ENCODE results near the gene CD44. TPM values are rescaled to one million over a fixed set of nuclear protein-coding genes. Genes with fewer than 3 reads are reported as not detected.

CD44 gene
- polyA plus RNA-seq, 1 of the 3 experiments (the other 2 are of a cell fraction) = 457 TPM

DNA sequence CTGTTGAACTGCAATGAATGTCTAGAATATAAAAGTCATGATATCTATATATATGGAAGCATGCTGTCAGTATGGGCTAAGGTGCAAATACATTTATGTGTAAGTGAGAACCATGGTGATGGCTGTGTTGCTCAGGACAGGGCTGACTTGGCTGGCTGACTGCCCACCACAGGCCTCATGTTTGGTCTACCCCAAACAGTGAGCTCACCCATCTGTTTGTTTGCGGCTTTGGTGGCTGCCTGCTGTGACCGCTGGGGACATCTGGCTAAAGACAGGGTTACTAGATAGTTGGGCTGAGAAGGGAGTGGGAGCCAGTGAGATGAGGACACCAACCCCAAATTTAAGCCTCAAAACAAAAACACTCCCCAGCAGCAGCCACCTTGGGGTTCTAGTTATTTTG is 6.3 kb downstream of the CD44 start:
- H3K9ac ChIP-seq = no peak overlapping the region
- TF ChIP-seq, protein P1, sequence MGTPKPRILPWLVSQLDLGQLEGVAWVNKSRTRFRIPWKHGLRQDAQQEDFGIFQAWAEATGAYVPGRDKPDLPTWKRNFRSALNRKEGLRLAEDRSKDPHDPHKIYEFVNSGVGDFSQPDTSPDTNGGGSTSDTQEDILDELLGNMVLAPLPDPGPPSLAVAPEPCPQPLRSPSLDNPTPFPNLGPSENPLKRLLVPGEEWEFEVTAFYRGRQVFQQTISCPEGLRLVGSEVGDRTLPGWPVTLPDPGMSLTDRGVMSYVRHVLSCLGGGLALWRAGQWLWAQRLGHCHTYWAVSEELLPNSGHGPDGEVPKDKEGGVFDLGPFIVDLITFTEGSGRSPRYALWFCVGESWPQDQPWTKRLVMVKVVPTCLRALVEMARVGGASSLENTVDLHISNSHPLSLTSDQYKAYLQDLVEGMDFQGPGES (IDR thresholded peaks at IDR 0.05; ENCODE audit: low read depth, low read length) = no peak
- TF ChIP-seq, protein P2, sequence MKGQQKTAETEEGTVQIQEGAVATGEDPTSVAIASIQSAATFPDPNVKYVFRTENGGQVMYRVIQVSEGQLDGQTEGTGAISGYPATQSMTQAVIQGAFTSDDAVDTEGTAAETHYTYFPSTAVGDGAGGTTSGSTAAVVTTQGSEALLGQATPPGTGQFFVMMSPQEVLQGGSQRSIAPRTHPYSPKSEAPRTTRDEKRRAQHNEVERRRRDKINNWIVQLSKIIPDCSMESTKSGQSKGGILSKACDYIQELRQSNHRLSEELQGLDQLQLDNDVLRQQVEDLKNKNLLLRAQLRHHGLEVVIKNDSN (IDR thresholded peaks at IDR 0.05; ENCODE audit: borderline replicate concordance, low read depth) = no peak
- TF ChIP-seq NRF1 (IDR thresholded peaks at IDR 0.05; ENCODE audit: low read depth, low read length) = no peak
- CTCF ChIA-PET = no interaction called here
- peaks cover 100% of the 10 kb centered on the region for H3K79me2 ChIP-seq (ENCODE audit: insufficient read depth)
- no CpG with 5 or more reads among the region's 2 CpGs for WGBS (ENCODE audit: low lambda C conversion rate)
- H3K36me3 ChIP-seq (replicated peaks in 1 of 2; ENCODE audit: control insufficient read depth in 1 of 2, insufficient read depth in 2 of 2, low read length in 1 of 2) = peaks cover 0 to 38% of the 10 kb centered on the region in 2 experiments
- peak overlapping the region; percentile 88 for H3K4me2 ChIP-seq
- H3K27me3 ChIP-seq (ENCODE audit: insufficient read depth) = no peaks in the 10 kb centered on the region
- peak overlapping the region in 1 of 2 experiments; percentile 80; a peak in 2 of 4 replicates for H3K27ac ChIP-seq (ENCODE audit: low read depth in 2 of 2, low read length in 1 of 2)
- no peak for DNase-seq
- peaks cover 5 to 42% of the 10 kb centered on the region in 2 experiments; a peak in 3 of 4 replicates for H3K4me1 ChIP-seq (ENCODE audit: control insufficient read depth in 1 of 2, insufficient read depth in 2 of 2, low read depth in 1 of 2, low read length in 1 of 2)
- no peaks in the 10 kb centered on the region for H3K9me3 ChIP-seq
- no peaks in the 10 kb centered on the region for H3K9me2 ChIP-seq
- H2AFZ ChIP-seq (ENCODE audit: low read depth) = no peak overlapping the region
- peaks cover 46% of the 10 kb centered on the region for H3F3A ChIP-seq (replicated peaks; ENCODE audit: insufficient read depth)
- POLR2A ChIA-PET = no interaction called here
- peaks cover 82% of the 10 kb centered on the region for H4K20me1 ChIP-seq (ENCODE audit: insufficient read depth)
- 0 out of 4 replicates have a peak overlapping the region, but pooled peaks of 1 of the 2 experiments have one; percentile 36 for H3K4me3 ChIP-seq (ENCODE audit: low read depth in 2 of 2, low read length in 1 of 2)

DNA sequence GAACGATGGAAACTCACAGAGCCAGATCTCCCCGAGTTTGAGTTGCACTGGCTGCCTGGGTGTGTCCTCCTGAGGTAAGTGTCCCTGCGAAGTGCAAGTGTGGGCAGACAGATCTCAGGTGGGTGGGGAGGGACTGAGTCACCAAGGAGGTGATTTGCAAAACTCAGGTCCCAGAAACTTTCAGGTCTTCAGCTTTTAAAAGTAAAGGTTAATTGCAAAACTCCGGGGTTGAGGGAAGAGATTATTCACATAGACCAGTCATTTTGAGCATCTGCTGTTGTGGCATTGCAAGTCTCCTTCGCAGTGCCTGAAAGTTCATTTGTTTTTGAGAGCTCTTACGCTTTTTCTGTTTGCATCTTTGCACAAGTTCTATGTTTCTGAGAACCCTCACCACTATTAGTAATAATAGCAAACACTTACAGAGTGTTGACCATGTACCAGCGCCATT is 7.1 kb downstream of the CD44 start:
- CTCF ChIA-PET = interaction anchor here (0.9 to 1.6 kb wide), 2 partner anchors 12 to 220 kb away, joined by 3 to 5 read pairs; no protein-coding TSS in a partner anchor
- Histone ChIP-seq H3K4me2 (0 out of 2 replicates have a peak overlapping the region, but pooled peaks have one; percentile 88), H3K4me3 (ENCODE audit: low read depth in 2 of 2, low read length in 1 of 2) (no peak overlapping the region), H3F3A (replicated peaks; ENCODE audit: insufficient read depth) (peaks cover 44% of the 10 kb centered on the region), H3K27me3 (ENCODE audit: insufficient read depth) (no peaks in the 10 kb centered on the region), H3K4me1 (ENCODE audit: control insufficient read depth in 1 of 2, insufficient read depth in 2 of 2, low read depth in 1 of 2, low read length in 1 of 2) (peaks cover 5 to 50% of the 10 kb centered on the region in 2 experiments; a peak in 3 of 4 replicates), H3K9me3 (no peaks in the 10 kb centered on the region), H3K27ac (ENCODE audit: low read depth in 2 of 2, low read length in 1 of 2) (no peak overlapping the region), H3K36me3 (replicated peaks in 1 of 2; ENCODE audit: control insufficient read depth in 1 of 2, insufficient read depth in 2 of 2, low read length in 1 of 2) (peaks cover 0 to 34% of the 10 kb centered on the region in 2 experiments), H3K9ac (no peak overlapping the region), H4K20me1 (ENCODE audit: insufficient read depth) (peaks cover 82% of the 10 kb centered on the region), H3K79me2 (ENCODE audit: insufficient read depth) (peaks cover 100% of the 10 kb centered on the region), H2AFZ (ENCODE audit: low read depth) (no peak overlapping the region), H3K9me2 (no peaks in the 10 kb centered on the region)
- POLR2A ChIA-PET = no interaction called here
- no peak for DNase-seq
- TF ChIP-seq FOSL2 (IDR thresholded peaks at IDR 0.05; ENCODE audit: borderline replicate concordance, low read depth) (no peak), TEAD4 (IDR thresholded peaks at IDR 0.05; ENCODE audit: borderline replicate concordance, insufficient read depth) (no peak), RCOR1 (IDR thresholded peaks at IDR 0.05; ENCODE audit: low read length) (no peak), CHD2 (IDR thresholded peaks at IDR 0.05; ENCODE audit: low read length, partially characterized antibody) (no peak), TAF1 (IDR thresholded peaks at IDR 0.05; ENCODE audit: borderline replicate concordance, low read depth, low read length) (no peak), SMC3 (IDR thresholded peaks at IDR 0.05; ENCODE audit: low read depth, low read length) (no peak), POLR2AphosphoS5 (IDR thresholded peaks at IDR 0.05; ENCODE audit: low read depth, low read length) (no peak), NFIC (IDR thresholded peaks at IDR 0.05; ENCODE audit: borderline replicate concordance) (no peak), SIN3A (IDR thresholded peaks at IDR 0.05; ENCODE audit: borderline replicate concordance, low read depth, low read length) (no peak), MXI1 (IDR thresholded peaks at IDR 0.05; ENCODE audit: low read depth, low read length) (no peak)
- TF ChIP-seq, protein P3, sequence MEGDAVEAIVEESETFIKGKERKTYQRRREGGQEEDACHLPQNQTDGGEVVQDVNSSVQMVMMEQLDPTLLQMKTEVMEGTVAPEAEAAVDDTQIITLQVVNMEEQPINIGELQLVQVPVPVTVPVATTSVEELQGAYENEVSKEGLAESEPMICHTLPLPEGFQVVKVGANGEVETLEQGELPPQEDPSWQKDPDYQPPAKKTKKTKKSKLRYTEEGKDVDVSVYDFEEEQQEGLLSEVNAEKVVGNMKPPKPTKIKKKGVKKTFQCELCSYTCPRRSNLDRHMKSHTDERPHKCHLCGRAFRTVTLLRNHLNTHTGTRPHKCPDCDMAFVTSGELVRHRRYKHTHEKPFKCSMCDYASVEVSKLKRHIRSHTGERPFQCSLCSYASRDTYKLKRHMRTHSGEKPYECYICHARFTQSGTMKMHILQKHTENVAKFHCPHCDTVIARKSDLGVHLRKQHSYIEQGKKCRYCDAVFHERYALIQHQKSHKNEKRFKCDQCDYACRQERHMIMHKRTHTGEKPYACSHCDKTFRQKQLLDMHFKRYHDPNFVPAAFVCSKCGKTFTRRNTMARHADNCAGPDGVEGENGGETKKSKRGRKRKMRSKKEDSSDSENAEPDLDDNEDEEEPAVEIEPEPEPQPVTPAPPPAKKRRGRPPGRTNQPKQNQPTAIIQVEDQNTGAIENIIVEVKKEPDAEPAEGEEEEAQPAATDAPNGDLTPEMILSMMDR (IDR thresholded peaks at IDR 0.05) = no peak
- TF ChIP-seq, protein P4, sequence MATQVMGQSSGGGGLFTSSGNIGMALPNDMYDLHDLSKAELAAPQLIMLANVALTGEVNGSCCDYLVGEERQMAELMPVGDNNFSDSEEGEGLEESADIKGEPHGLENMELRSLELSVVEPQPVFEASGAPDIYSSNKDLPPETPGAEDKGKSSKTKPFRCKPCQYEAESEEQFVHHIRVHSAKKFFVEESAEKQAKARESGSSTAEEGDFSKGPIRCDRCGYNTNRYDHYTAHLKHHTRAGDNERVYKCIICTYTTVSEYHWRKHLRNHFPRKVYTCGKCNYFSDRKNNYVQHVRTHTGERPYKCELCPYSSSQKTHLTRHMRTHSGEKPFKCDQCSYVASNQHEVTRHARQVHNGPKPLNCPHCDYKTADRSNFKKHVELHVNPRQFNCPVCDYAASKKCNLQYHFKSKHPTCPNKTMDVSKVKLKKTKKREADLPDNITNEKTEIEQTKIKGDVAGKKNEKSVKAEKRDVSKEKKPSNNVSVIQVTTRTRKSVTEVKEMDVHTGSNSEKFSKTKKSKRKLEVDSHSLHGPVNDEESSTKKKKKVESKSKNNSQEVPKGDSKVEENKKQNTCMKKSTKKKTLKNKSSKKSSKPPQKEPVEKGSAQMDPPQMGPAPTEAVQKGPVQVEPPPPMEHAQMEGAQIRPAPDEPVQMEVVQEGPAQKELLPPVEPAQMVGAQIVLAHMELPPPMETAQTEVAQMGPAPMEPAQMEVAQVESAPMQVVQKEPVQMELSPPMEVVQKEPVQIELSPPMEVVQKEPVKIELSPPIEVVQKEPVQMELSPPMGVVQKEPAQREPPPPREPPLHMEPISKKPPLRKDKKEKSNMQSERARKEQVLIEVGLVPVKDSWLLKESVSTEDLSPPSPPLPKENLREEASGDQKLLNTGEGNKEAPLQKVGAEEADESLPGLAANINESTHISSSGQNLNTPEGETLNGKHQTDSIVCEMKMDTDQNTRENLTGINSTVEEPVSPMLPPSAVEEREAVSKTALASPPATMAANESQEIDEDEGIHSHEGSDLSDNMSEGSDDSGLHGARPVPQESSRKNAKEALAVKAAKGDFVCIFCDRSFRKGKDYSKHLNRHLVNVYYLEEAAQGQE (IDR thresholded peaks at IDR 0.05; ENCODE audit: low read depth, low read length) = no peak
- TF ChIP-seq, protein P5, sequence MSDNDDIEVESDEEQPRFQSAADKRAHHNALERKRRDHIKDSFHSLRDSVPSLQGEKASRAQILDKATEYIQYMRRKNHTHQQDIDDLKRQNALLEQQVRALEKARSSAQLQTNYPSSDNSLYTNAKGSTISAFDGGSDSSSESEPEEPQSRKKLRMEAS (IDR thresholded peaks at IDR 0.05; ENCODE audit: low read depth) = no peak
- 90% methylated on average over 7 of the region's 7 CpGs for WGBS (ENCODE audit: low lambda C conversion rate)
